ENCODE measurements around the gene MZT2B. TPM values are rescaled to one million over a fixed set of nuclear protein-coding genes. Genes with fewer than 3 reads are reported as not detected.
"Not testable (repeated sequence)": the region's sequence is repeated elsewhere in the genome, so short reads cannot be mapped to it uniquely, and the experiment has no call there.

MZT2B gene
- total RNA-seq, 3 donors from 2014 or later = 91.0 to 99.9 (median 97.3) TPM

GRCh38 chr2:130152816-130153595 lies 29.1 kb upstream of the MZT2B start:
- intact Hi-C loops (cut with DNase I; ENCODE audit: low total_unique reads) = no loop called here
- no peaks in the 10 kb centered on the region for H3K9me3 ChIP-seq
- H3K36me3 ChIP-seq = no peaks in the 10 kb centered on the region
- no peak for TF ChIP-seq POLR2A (IDR thresholded peaks at IDR 0.05)
- TF ChIP-seq POLR2AphosphoS5 (IDR thresholded peaks at IDR 0.05) = no peak
- no peak for TF ChIP-seq CTCF (IDR thresholded peaks at IDR 0.05)
- no peaks in the 10 kb centered on the region for H3K4me1 ChIP-seq
- no peaks in the 10 kb centered on the region for H3K27me3 ChIP-seq
- no peak overlapping the region for H3K27ac ChIP-seq
- H3K4me3 ChIP-seq = no peak overlapping the region
- DNase-seq (ENCODE audit: low spot score in 2 of 2) = no peak

DNA sequence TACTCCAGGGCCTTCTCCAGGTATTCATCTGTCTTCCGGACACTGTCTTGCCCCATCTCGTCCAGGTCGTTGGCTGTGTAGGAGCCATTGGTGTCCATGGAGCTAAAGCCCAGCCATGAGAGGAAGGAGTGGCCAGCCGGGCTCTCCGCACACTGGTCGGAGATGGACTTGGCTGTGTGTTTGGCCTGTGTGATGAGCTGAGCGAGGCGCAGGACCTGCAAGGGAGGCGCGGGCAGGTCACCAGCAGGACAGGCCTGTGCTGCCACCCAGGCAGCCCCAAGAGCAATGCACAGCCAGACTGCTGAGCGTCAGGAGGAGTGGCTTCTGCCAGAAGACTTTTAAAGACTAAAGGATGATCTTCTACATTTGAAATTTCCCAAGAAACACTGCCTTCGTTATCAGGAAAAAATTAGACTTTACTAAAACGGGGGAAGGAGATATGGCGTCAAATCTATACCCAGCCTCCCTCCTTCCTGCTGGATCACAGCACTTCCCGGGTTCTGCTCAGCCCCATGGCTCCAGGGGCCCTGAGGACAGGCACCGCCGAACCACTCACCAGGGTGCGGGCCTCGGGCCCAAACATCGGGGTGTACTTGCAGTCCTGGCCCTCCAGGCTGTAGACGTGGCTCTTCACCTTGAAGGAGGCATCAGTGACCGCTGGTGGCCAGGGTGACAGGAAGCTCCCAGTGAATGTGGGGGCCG lies 28.2 kb upstream of the MZT2B start:
- H3K9me3 ChIP-seq; H3K27me3 ChIP-seq; H3K27ac ChIP-seq; H3K36me3 ChIP-seq; intact Hi-C loops (cut with DNase I; ENCODE audit: low total_unique reads); DNase-seq (ENCODE audit: low spot score in 2 of 2); H3K4me1 ChIP-seq; H3K4me3 ChIP-seq: not testable (repeated sequence)

- intact Hi-C loops (cut with DNase I; ENCODE audit: low total_unique reads); DNase-seq (ENCODE audit: low spot score in 2 of 2); H3K27me3 ChIP-seq; H3K27ac ChIP-seq; H3K36me3 ChIP-seq; H3K4me3 ChIP-seq; H3K9me3 ChIP-seq; H3K4me1 ChIP-seq: not testable (repeated sequence)
Measured at GRCh38 chr2:130154423-130154770, 27.7 kb upstream of the MZT2B start.

- H3K27ac ChIP-seq = no peak overlapping the region
- no peak for DNase-seq (ENCODE audit: low spot score in 2 of 2)
- H3K9me3 ChIP-seq = no peaks in the 10 kb centered on the region
- intact Hi-C loops (cut with DNase I; ENCODE audit: low total_unique reads) = no loop called here
- no peaks in the 10 kb centered on the region for H3K27me3 ChIP-seq
- H3K4me1 ChIP-seq = no peaks in the 10 kb centered on the region
- no peaks in the 10 kb centered on the region for H3K36me3 ChIP-seq
- no peak overlapping the region for H3K4me3 ChIP-seq
- TF ChIP-seq POLR2A (IDR thresholded peaks at IDR 0.05) (no peak), CTCF (IDR thresholded peaks at IDR 0.05) (no peak), POLR2AphosphoS5 (IDR thresholded peaks at IDR 0.05) (no peak)
Measured at GRCh38 chr2:130154773-130155765, 27.0 kb upstream of the MZT2B start.

DNA sequence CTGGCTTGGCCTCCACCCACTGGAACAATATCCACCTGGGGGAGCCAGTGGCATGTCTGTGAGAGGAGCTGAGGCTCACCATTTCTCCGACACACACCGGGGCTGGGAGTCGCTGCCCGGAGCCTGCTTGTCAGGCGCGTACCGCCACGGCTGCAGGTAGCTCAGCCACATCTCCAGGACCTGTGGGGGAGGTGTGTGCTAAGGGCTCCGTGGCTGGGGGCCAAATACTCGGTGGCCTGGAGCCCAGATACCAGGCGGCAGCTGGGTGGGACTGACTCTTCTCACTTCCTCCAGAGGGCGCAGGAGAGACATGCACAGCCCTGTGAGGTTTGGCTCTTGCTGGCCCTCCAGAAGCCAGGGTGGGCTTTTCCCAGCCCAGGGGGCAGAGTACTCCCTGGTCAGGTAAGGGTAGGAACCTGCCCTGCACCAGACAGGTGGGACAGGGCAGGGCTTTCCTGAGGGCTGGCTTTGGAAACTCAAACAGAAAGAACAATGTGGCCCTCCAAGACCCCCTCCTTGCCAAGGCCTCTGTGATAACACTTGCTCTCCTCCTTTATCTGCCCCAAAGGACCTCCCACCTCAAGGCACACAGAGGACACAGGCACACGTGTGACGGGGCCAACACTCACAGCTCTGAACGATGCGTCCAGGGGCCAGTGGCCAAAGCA lies 26.0 kb upstream of the MZT2B start:
- H3K9me3 ChIP-seq; H3K27ac ChIP-seq; H3K4me1 ChIP-seq; H3K27me3 ChIP-seq; intact Hi-C loops (cut with DNase I; ENCODE audit: low total_unique reads); H3K36me3 ChIP-seq; H3K4me3 ChIP-seq: not testable (repeated sequence)
- DNase-seq (ENCODE audit: low spot score in 2 of 2) = peak; percentile 50 to 85
- peak in 2 of 3 donors; percentile 43 to 45 for TF ChIP-seq CTCF (IDR thresholded peaks at IDR 0.05)
